Frontal cortex (tissue), 4 donors: ENCODE measurements around the gene BRD9. TPM values are rescaled to one million over a fixed set of nuclear protein-coding genes. Genes with fewer than 3 reads are reported as not detected.
A peak's percentile ranks its signal among the peaks of the same experiment; 100 is the strongest.
"Not testable (repeated sequence)": the region's sequence is repeated elsewhere in the genome, so short reads cannot be mapped to it uniquely, and the experiment has no call there.

Experiments used
- DNase-seq, 2 donors: peaks; one replicate each; pipeline ENCODE4 v3.0.0; 2012; ENCODE audit warnings: low spot score in 2 of 2
- FAIRE-seq: peaks from 2 replicates; lab custom pipeline; 2012; peaks lifted over from hg19 to GRCh38; lab: Jason Lieb, UNC
- total RNA-seq: library from RNA; depleted of rRNA; stranded (reverse); fragments of >200 nt; gene quantifications from one replicate; pipeline ENCODE4 v1.2.3, GENCODE V29; 2014
- donor health status: control.
- donor health status: control.
- donor health status: control.

The BRD9 gene
- 43.2 TPM for total RNA-seq

GRCh38 chr5:892394-893136 is at the start of gene BRD9, which contains the start of gene TRIP13:
Gene BRD9, minus strand, starts transcription at chr5:892801. Its CDS starts 144 bp downstream, at chr5:892657.
Gene TRIP13, plus strand, starts transcription at chr5:892884. Its CDS starts 115 bp downstream, at chr5:892999.
- DNase-seq (peak; percentile 100), FAIRE-seq (no peak)

- FAIRE-seq, DNase-seq: not testable (repeated sequence)
Observed at GRCh38 chr5:940741-941140, 48.1 kb upstream of the BRD9 start.

- DNase-seq (no peak), FAIRE-seq (no peak)
Observed at GRCh38 chr5:939368-939767, 46.8 kb upstream of the BRD9 start.

GRCh38 chr5:937151-937924 is 44.7 kb upstream of the BRD9 start:
- FAIRE-seq: no peak
- DNase-seq: no peak

GRCh38 chr5:936149-937144 is 43.8 kb upstream of the BRD9 start:
- DNase-seq: no peak
- no peak for FAIRE-seq

- FAIRE-seq (no peak), DNase-seq (no peak)
Observed at GRCh38 chr5:935510-936084, 43.0 kb upstream of the BRD9 start.

GRCh38 chr5:934381-934967 is 41.9 kb upstream of the BRD9 start:
- FAIRE-seq, DNase-seq: not testable (repeated sequence)

GRCh38 chr5:933951-934350 is 41.4 kb upstream of the BRD9 start:
- not testable (repeated sequence) for FAIRE-seq, DNase-seq

- DNase-seq (no peak), FAIRE-seq (no peak)
Observed at GRCh38 chr5:933251-933861, 40.8 kb upstream of the BRD9 start.

GRCh38 chr5:932628-933250 is 40.1 kb upstream of the BRD9 start:
- FAIRE-seq (no peak), DNase-seq (no peak)

- DNase-seq (no peak), FAIRE-seq (no peak)
Observed at GRCh38 chr5:932151-932627, 39.6 kb upstream of the BRD9 start.

- DNase-seq (no peak), FAIRE-seq (no peak)
Observed at GRCh38 chr5:931570-932145, 39.1 kb upstream of the BRD9 start.

GRCh38 chr5:930866-931265 is 38.3 kb upstream of the BRD9 start:
- FAIRE-seq: no peak
- DNase-seq: no peak

- no peak for FAIRE-seq
- no peak for DNase-seq
Observed at GRCh38 chr5:929596-929995, 37.0 kb upstream of the BRD9 start.

GRCh38 chr5:929182-929581 is 36.6 kb upstream of the BRD9 start:
- not testable (repeated sequence) for DNase-seq, FAIRE-seq

GRCh38 chr5:927172-928015 is 34.8 kb upstream of the BRD9 start:
- no peak for FAIRE-seq
- DNase-seq: no peak
